Measurements from ENCODE around the gene KRTAP5-2.

- TF ChIP-seq CTCF (IDR thresholded peaks at IDR 0.05) = no peak
- no peak for TF ChIP-seq POLR2A (IDR thresholded peaks at IDR 0.05)
Measured at GRCh38 chr11:1586699-1587098, 11.4 kb downstream of the KRTAP5-2 start.
